Brain microvascular endothelial cell (primary cell): ENCODE data around the gene CPEB4.

Experiments
- DNase-seq: peaks from one replicate; pipeline ENCODE4 v3.0.0-alpha.2; 2020
- H3K27ac ChIP-seq: fragments of 250-450 bp; sonication (Bioruptor Pico); 2 replicates; pipeline ENCODE4 v1.5.1; 2020; ENCODE audit warnings: mild to moderate bottlenecking, moderate library complexity
- H3K27me3 ChIP-seq: fragments of 250-450 bp; sonication (Bioruptor Pico); replicated peaks from 2 replicates; pipeline ENCODE4 v1.5.1; 2020; ENCODE audit warnings: mild to moderate bottlenecking
- H3K36me3 ChIP-seq: fragments of 250-450 bp; sonication (Bioruptor Pico); replicated peaks from 2 replicates; pipeline ENCODE4 v1.5.1; 2020; ENCODE audit warnings: mild to moderate bottlenecking
- H3K4me3 ChIP-seq: 2 replicates; pipeline ENCODE4 v1.5.1; 2011; ENCODE audit warnings: low read depth, mild to moderate bottlenecking, control low read depth, low read length, moderate library complexity
- CTCF ChIP-seq: IDR thresholded peaks from 2 replicates; pipeline ENCODE4 v1.5.1; 2011; ENCODE audit warnings: low read depth, mild to moderate bottlenecking, moderate library complexity, low read length, control low read depth, inconsistent platforms; ENCODE audit errors: missing control alignments
- in situ Hi-C: cut with HindIII; loops from 2 replicates; pipeline ENCODE4 v1.10.0; 2017; ENCODE audit warnings: low sequenced_read_pairs, low pct_ligation_motif_present

CPEB4 gene

DNA sequence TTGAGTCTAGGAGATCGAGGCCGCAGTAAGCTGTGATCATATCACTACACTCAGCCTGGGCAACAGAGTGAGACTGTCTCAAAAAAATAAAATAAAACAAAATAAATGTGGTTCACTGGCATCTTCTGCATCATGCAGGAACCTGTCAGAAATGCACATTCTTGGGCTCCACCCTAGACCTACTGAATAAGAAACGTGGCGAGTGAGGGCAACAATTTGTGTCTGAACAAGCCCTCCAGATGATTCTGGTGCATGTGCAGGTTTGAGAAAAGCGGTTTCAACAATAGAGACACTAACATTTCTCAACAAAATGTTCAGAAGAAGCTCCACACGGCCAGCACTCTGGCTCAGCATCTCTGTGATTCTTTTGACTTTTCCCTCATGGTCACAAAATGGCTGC lies 42.8 kb upstream of the CPEB4 start:
- Histone ChIP-seq H3K27me3 (no peaks in the 10 kb centered on the region), H3K4me3 (no peak overlapping the region), H3K27ac (no peak overlapping the region), H3K36me3 (no peaks in the 10 kb centered on the region)
- in situ Hi-C loops, result no loop called here
- no peak for DNase-seq
- no peak for TF ChIP-seq CTCF

- H3K27ac ChIP-seq, result no peak overlapping the region
- TF ChIP-seq CTCF, result no peak
- in situ Hi-C loops, result no loop called here
- no peak overlapping the region for H3K4me3 ChIP-seq
- DNase-seq, result no peak
- H3K27me3 ChIP-seq, result no peaks in the 10 kb centered on the region
- no peaks in the 10 kb centered on the region for H3K36me3 ChIP-seq
These were observed 41.1 kb upstream of the CPEB4 start for GRCh38 chr5:173846929-173847501.

- TF ChIP-seq CTCF, result no peak
- Histone ChIP-seq H3K27me3 (no peaks in the 10 kb centered on the region), H3K4me3 (no peak overlapping the region), H3K36me3 (no peaks in the 10 kb centered on the region), H3K27ac (no peak overlapping the region)
- in situ Hi-C loops, result no loop called here
- no peak for DNase-seq
These were observed 39.1 kb upstream of the CPEB4 start for GRCh38 chr5:173848986-173849596.

DNA sequence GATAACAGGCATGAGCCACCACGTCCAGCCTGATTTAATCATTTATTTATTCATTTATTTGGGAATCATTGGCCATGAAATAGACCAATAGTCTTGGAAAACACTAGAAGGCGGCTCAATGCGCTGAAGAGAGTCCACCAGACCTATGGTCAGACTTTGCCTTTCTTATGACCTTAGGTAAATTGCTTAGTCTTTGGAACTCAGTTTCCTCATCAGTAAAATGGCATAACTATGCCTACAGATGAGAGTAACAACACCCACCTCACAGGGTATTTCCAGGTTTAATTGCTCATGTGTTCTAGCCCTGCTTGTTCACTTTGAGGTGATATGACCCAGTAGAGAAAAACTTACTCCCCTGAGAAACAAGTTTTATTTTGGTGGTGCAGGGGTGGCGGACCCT lies 38.2 kb upstream of the CPEB4 start:
- H3K4me3 ChIP-seq, result no peak overlapping the region
- in situ Hi-C loops, result no loop called here
- no peaks in the 10 kb centered on the region for H3K27me3 ChIP-seq
- DNase-seq, result no peak
- no peak overlapping the region for H3K27ac ChIP-seq
- no peak for TF ChIP-seq CTCF
- no peaks in the 10 kb centered on the region for H3K36me3 ChIP-seq

DNA sequence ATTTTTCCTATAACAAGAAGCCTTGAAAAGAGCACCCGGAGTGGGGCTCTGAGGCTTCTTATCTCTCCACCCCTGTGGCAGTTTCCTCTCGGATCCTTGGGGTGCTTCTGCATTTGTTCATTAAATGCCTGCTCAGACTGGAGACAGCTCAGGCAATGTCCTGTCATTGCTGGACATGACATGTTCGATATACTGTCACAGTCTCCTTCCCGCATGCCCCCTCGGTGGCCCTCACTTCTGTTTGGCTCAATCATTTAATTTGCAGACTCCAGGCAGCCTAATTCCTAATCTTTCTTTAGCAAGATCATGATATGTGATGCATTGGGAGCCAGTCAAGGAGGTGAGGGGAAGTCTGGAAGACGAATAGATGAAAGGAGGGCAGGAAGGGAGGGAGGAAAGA lies 37.5 kb upstream of the CPEB4 start:
- Histone ChIP-seq H3K36me3 (no peaks in the 10 kb centered on the region), H3K4me3 (no peak overlapping the region), H3K27me3 (no peaks in the 10 kb centered on the region), H3K27ac (no peak overlapping the region)
- DNase-seq, result no peak
- no peak for TF ChIP-seq CTCF
- in situ Hi-C loops, result no loop called here
